Muscle of back (tissue), 11 donors: ENCODE data around the gene ALKBH5. TPM values are rescaled to one million over a fixed set of nuclear protein-coding genes. Genes with fewer than 3 reads are reported as not detected.

ENCODE experiments used
- DNase-seq, 3 donors: peaks; one replicate each; pipeline versions ENCODE4 v3.0.0 to v3.0.0-alpha.2; 2013
- polyA plus RNA-seq, 10 donors: library from polyadenylated mRNA; unstranded; fragments of 120-200 nt; gene quantifications; one replicate each; pipeline ENCODE4 v1.2.1, GENCODE V29; 2013; ENCODE audit not compliant: insufficient read length in 10 of 10

The ALKBH5 gene
- polyA plus RNA-seq, 10 donors, result 59.0 to 76.1 (median 67.5) TPM

DNA sequence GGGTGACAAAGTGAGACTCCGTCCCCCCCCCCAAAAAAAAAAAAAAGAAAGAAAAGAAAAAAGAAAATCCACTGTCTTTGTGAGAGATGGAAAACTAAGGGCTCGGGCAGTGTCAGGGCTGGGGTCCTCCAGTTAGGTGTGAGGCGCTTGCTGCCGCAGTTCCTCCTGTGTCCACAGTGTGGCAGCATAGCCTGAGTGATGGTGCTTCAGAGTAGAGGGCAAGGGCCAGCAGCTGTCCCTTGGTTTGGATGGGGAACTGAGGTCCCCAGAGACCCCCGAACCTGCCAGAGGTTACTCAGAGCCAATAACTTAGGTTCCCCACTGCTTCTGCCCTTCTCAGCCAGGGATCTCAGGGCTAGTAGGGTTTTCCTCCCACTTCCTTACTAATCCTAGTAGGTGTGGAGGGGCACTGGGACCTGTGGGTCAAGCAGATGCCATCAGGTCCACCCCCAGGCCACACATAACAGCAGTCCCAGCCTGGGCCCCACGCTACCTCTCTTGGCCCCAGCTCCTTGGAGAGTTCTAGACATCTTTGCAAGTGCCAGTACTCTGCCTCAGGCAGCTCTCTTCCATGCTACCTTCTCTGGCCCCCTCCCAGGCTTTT is 33.9 kb downstream of the ALKBH5 start:
- DNase-seq, result peak; percentile 49 to 83 (median 74)

DNA sequence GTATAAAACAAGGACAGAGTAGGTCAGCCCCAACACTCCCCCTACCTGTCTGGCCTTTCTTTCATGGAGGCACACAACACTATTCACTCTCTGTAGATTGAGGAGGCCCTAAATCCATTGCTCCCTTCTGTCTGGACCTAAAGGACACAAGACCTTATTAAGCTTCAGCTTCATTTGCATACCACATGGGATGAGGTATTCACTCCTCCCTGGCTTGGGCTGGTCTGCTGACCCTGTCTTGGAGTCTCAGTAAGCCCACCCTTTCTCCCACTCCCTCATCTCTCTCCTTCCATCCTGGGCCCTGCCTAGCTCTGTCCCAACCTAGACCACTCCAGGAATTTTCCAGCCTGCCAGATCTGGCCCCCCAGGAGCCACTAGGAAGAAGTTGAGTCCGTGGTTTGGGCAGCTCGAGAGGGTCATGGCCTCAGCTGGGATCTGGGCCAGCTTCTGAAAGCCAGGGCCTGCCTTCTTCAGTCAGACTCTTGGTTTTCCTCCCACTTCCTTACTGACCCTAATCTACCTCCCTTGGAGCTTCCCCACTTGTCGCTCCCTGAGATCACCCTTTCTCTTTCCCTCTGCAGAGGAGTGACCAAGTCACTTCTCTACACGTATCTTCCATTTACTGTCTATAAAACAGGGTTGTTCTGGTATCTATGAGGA is 35.3 kb downstream of the ALKBH5 start:
- DNase-seq, result peak in 2 of 3 donors; percentile 29 to 69

DNA sequence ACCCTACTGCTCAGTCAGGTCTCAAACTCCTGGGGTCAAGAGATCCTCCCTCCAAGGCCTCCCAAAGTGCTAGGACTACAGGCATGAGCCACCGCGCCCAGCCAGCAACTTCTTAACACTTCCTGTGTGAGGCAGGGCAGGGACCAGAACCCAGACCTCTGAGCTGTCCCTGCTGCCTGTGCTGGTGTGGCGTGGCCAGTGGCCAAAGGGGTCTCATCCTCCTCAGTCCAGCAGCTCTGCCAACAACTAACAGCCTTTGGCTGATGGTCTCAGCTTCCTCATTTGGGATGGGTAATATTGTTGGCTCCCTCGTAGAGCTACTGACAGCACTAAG is 40.4 kb downstream of the ALKBH5 start:
- DNase-seq, result no peak

DNA sequence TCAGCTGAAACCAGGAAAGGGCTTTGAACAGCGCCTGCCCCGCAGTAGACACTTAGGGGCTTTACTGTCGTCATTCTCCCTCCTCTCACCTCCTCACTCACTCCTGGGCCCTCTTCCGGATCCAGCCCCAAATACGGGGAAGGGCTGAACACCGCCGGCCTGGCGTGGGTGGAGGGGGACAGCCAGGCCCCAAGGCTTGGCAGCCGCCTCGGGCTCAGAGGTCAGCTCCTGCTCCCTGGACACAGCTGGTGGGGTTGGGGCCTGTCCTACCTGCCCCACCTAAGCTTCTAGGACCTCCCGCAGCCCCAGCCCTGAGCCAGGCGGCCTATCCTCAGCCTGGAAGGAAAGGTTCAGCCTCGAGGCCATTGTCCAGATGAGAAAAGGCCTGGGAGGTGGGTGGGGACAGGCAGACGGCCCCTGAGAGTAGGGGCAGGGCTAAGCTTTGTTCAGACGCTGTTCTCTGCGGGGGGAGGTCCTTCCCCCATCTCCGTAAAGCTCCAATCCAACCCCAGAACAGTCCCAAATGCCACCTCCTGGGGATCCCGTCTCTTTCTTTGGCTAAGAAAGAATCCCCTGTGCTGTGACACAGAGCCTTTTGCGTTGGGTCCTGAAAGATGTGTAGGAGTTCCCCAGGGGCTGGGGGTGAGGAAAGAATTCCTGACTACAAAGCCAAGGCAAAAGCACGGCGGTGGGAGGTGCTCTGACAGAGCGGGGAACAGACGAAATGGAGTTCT is 40.9 kb downstream of the ALKBH5 start:
- DNase-seq, result peak; percentile 34 to 90 (median 69)

DNA sequence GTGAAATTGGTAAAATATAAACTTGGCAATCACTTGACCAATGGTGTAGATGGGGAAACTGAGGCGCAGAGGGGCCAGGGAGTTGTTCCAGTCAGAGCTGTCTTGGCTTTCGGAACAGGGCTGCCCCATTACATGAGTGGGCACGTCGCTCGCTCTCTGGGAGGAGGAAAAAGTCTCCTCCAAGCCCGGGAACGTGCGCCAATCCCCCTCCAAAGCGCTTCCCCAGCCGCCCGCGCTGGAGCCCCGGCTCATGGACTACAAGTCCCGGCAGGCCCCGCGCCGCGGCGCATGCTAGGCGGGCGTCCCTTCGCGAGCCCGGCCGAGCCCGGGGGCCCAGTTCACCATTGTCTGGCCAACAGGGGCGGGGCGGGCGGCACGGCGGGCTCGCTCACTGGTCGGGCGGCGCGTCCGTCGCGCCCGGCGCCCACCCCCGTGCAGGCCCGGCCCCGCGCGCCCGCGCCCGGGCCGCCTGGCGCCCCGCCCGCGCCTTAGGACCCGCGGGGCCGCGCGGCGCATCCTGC is 41.6 kb downstream of the ALKBH5 start, which contains the start of gene LLGL1:
TSS of gene LLGL1 (plus strand) at position 515 of the 521 bp plus-strand sequence. CDS start 48 bp downstream, outside the sequence.
- DNase-seq, result peak; percentile 96 to 98 (median 97)

DNA sequence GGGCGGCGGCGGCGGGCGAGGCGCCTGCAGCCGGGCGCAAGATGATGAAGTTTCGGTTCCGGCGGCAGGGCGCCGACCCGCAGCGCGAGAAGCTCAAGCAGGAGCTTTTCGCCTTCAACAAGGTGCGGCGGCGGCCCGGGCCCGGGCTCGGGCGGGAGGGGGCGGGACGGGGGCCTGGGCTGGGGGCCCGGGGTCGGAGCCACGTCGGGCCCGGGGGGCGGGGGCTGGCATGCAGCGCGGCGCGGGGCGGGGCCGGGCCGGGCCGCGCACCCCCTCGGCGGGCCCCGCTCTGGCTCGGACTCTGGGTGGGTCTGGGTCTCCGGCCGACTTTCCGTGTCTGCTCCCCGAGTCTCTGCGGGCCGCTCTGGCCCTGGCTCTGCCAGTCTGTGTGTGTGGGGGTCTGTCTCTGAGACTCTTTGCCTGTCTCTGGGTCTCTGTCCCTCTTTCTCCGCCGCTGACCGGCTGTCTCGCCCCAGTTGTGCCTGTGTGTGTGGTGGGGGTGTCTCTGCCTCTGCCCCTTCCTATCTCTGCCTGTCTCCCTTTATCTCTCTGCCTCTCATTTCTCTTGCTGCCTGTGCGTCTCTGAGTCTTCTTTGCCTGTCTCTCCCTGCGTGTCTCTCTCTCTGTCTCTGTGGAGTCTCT is 42.1 kb downstream of the ALKBH5 start:
- peak in 2 of 3 donors; percentile 44 to 75 for DNase-seq

DNA sequence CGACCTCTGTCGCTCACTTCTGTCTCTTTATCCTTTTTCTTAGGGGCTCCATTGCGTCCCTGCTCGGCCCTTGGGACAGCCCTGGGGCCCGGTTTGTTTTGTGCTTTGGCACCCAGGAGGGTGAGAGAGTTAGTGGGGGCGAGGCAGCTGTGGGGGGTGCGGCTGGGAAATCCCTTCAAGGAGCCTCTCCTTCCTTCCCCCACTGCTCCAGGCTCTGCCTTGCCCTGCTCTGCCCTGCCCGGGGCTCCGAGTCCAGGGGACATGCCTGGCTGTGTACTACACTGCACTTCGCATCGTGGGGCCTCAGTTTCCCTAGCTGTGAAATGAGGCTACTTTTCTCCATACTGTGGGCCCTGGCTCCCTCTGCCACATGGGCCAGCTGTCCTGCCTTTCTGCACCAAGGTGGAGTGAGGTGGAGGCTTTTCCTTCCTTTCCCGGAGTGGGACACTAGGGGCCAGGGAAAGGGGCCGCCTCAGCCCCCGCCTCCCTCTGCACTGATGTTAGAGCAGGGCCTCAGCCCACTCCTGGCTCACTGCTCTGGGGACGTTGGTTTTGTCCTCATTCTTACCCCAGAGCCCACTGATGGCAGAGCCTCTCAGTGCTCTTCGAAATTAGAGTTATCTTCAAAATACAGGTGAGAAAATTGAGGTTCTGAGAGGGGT is 42.8 kb downstream of the ALKBH5 start:
- no peak for DNase-seq

DNA sequence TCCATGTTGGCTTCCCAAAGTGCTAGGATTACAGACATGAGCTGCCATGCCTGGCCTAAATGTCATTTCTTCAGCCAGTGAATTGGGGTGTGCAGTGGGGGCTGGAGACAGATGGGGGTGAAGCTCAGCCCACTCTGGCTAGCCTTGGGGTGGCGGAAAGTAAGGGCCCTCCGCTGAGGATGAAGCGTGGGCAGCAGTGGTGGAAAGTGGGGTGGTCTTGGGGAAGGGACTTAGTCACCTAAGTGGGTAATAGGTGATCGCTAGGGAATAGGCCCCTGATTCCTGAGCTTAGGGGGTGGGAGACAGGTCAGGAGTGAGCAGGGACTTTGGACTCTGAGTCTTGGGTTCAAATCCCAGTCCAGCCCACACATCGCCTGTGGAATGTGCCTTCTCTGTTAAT is 44.0 kb downstream of the ALKBH5 start:
- DNase-seq, result no peak

DNA sequence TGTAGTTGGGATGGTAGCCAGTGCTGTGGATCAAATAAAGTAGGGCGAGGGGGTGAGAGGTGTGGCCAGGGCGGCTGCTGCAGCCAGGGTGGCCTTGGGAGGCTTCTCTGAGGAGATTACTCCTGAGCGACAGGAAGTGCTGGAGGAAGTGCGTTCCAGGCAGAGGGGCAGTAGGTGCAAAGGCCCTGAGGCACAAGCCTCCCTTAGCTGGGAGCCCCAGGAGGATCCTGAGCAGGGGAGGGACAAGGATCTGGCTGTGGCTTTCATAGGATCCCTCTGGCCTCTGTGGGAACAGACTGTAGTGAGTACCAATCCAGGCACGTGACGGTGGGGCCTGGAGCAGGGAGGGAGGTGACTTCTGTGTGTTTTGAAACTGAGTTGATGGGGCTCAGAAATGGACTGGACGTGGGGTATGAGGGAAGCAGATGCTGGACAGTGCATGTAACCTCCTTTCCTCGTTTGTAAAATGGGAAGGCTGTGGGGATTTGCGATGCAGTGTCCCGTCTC is 44.6 kb downstream of the ALKBH5 start:
- DNase-seq, result no peak

DNA sequence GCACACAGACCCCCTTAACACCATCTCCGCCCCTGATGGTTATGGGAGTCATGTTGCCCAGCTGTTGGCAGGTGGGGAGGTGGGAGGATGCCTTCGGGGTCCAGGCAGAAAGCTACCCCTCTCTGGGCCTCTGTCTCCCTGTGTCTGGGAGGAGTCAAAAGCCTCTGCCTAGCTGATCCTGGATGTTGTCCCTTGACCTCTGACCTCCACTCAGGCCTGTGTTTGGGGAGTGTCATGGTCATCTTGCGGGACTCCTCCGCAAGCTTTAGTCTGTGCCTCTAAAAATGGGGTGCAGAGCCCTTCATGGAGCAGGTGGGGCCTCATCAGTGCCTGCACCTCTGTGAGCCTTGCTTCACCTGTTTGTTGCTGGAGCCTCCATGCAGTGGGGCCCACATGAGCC is 45.6 kb downstream of the ALKBH5 start:
- DNase-seq, result no peak

DNA sequence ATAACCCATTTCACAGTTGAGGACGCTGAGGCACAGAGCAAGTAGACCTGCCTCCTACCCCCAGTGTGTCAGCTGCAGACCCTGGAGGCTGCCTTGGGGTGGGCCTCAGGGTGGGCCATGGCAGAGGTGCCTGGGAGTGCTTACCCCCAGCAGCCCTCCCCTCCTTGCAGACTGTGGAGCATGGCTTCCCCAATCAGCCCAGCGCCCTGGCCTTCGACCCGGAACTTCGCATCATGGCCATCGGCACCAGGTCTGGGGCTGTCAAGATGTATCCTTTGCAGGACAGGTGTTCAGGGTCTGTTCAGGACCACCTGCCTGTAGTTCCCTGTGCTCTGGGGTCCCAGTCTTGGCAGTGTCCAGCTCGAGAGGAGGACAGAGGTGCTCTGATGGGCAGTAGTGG is 46.1 kb downstream of the ALKBH5 start:
- no peak for DNase-seq

DNA sequence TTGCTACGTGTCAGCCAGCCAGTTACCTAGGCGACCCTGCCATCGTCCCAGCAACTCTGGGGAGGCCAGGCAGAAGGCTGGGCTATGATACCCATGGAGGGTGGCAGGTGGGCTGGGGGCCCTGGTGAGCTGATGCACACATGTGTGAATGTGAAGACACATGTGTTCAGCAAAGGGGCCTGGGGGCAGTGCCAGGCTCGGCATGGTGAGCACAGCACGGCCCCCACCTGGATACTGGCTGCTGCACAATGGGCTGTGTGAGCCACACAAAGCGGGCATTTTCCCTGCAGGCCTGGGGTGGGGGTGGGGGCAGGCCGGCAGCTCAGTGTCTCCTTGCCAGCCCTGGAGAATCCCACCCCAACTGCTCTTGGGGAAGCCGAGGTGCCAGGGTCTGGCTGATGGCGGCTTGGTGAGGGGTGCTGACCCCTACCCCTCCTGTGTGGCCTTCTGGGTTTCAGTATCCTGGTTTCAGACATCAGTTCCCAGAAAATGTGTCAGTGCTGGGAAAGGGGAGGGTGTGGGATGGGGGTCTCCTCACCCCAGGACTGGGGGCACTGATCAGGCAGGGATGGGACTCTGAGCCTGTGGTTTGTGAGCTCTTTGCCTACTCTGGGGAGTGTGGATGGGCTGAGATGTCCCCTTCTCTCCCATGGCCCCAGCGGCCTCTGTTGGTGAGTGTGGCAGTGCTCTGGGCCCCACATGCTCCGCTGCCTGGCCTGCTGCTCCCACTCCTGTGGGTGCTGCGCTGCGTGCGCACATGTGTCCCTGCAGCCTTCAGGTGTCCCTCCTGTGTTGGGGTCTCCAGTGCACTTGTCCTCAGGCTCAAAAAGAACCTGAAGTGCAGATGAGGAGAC is 46.9 kb downstream of the ALKBH5 start:
- DNase-seq, result no peak

DNA sequence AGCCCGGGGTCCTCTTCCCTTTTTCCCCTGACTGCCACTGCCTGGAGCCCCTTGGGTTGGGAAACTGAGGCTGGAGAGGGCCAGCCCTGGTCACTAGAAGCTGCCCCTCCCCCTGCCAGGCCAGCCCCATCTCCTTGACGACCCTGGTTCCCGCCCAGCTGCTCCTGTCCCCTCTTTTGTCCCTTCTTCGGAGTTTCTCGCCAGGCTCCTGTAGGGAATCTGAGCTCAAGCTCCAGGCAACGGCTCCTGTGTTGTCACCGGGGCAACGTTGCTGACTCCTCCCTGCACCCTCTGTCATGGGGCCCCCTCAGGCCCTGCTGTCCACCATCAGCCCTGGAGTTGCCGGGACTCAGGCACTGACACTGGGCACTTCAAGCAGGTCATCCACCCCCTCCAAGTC is 47.5 kb downstream of the ALKBH5 start:
- DNase-seq, result no peak

DNA sequence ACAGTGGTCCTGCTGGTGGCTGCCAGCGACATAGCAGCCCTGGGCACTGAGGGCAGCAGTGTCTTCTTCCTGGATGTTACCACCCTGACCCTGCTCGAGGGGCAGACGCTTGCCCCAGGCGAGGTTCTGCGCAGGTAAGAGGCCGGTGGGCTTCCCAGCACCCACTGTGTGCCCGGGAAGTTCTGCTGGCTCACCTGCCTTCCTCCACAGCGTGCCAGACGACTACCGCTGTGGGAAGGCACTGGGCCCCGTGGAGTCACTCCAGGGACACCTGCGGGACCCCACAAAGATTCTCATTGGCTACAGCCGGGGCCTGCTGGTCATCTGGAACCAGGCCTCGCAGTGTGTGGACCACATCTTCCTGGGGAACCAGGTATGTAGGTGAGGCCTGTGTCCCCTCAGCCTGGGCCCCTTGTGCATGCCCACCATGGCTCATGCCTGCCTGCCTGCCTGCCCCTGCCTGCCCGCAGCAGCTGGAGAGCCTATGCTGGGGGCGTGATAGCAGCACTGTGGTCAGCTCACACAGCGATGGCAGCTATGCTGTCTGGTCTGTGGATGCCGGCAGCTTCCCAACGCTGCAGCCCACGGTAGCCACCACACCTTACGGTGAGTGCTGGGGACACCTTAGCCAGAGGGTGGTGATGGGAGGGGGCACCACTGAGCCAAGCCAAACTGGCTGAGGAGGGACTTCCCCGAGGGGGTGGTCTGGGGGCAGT is 50.3 kb downstream of the ALKBH5 start:
- DNase-seq, result no peak

DNA sequence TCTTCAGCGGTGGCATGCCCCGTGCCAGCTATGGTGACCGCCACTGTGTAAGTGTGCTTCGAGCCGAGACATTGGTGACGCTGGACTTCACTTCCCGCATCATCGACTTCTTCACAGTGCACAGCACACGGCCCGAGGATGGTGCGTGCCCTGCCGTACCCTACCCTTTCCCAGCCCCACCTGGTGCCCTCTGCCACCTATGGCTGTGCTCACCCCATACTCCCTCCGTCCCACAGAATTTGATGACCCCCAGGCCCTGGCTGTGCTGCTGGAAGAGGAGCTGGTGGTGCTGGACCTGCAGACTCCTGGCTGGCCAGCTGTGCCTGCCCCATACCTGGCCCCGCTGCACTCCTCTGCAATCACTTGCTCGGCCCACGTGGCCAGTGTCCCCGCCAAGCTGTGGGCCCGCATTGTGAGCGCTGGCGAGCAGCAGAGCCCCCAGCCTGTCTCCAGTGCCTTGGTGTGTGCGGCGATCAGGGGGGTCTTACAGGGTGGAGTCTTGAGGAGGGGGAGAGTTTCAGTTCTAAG is 51.3 kb downstream of the ALKBH5 start:
- DNase-seq, result no peak

DNA sequence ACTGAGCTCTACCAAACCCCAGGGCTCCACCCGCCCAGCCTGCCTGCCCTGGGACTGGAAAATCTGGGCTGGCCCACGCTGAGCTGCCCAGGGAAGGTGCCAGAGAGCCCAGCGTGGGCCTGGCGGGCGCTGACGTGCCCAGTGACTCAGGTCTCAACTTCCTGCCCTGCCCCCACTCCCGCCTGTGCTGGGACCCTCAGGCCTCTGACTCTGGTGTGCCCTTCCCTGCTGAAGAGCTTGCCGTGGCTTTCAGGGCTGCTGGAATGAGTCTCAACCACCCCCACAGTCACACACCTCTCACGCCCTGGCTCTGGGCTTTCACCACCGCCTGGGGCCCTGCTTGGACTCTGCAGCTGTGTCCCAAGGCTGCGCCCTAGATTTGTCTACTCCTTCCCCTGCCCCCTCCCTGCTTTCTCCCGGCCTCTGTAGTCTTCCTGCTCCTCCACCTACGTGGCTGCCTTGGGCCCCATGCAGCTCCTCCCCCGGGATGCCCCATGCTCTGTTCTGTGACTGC is 52.2 kb downstream of the ALKBH5 start:
- DNase-seq, result no peak

DNA sequence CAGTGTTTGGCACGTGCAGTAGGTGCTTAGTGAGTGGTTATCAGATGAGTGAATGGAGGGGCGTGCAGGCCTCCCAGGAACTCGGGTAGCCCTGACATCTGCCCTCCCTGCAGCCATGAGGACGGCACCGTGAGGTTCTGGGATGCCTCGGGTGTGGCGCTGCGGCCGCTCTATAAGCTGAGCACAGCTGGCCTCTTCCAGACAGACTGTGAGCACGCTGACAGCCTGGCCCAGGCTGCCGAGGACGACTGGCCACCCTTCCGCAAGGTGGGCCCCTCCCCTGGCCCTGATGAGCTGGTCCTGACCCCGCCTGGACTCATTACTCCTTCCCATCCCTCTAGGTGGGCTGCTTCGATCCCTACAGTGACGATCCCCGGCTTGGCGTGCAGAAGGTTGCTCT is 52.9 kb downstream of the ALKBH5 start:
- no peak for DNase-seq

DNA sequence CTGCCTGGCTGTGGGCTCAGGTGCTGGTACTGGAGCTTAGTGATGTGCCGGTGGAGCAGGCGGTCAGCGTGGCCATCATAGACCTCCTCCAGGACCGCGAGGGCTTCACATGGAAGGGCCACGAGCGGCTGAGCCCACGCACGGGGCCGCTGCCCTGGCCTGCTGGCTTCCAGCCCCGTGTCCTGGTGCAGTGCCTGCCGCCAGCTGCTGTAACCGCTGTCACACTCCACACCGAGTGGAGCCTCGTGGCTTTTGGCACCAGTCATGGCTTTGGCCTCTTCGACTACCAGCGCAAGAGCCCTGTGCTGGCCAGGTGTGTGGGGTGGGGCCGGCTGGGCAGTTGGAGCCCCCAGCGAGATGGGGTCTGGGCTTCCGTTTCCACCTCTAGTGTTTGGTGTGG is 53.8 kb downstream of the ALKBH5 start:
- DNase-seq, result no peak

DNA sequence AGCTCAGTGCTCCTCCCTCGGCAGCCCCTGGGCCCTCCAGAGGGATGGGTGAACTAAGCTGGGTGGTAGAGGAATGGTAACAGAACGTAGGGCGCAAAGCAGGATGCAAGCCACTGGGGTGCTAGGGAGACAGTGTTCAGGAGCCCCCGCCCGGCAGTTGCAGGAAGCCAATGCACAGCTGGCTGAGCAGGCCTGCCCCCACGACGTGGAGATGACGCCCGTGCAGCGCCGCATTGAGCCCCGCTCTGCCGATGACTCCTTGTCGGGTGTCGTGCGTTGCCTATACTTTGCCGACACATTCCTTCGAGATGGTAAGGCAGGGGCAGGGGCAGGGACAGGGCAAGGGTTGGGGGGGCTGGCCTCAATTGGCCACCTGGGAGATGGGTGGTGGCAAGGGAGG is 54.7 kb downstream of the ALKBH5 start:
- no peak for DNase-seq
